Gastrocnemius medialis (tissue), 4 donors: Measurements from ENCODE around the gene GRIN2A. TPM values are rescaled to one million over a fixed set of nuclear protein-coding genes. Genes with fewer than 3 reads are reported as not detected.

Source experiments
- ATAC-seq, 2 donors: fragments of 150-250 bp; one replicate each; pipeline ENCODE4 v1.9.1; 2016
- DNase-seq, 2 donors: peaks; one replicate each; pipeline ENCODE4 v3.0.0-alpha.2; 2019
- H3K27ac ChIP-seq, 4 donors: fragments of 200-600 bp; sonication (generic); 1 replicate in 1 of 4; 2 replicates in 3 of 4; pipeline ENCODE4 v1.5.1; 2016 to 2018; ENCODE audit warnings: mild to moderate bottlenecking in 2 of 4, moderate library complexity in 1 of 4
- H3K27me3 ChIP-seq, 3 donors: fragments of 200-600 bp; sonication (generic) in 2 of 3; 1 replicate in 1 of 3; 2 replicates in 2 of 3; pipeline versions ENCODE4 v1.5.1 to v1.6.0; 2016 to 2019; ENCODE audit warnings: mild to moderate bottlenecking in 1 of 3, moderate library complexity in 1 of 3
- H3K36me3 ChIP-seq, 2 donors: fragments of 200-600 bp; sonication (generic) in 1 of 2; one replicate each; pipeline ENCODE4 v1.5.1; 2017 to 2018
- H3K4me1 ChIP-seq, 2 donors: fragments of 200-600 bp; sonication (generic) in 1 of 2; one replicate each; pipeline ENCODE4 v1.5.1; 2016 to 2017; ENCODE audit warnings: mild to moderate bottlenecking in 2 of 2
- H3K4me3 ChIP-seq, 4 donors: fragments of 200-600 bp; sonication (generic) in 3 of 4; 1 replicate in 1 of 4; 2 replicates in 3 of 4; pipeline ENCODE4 v1.5.1; 2016 to 2019; ENCODE audit warnings: mild to moderate bottlenecking in 2 of 4
- H3K9me3 ChIP-seq, 3 donors: fragments of 200-600 bp; sonication (generic) in 2 of 3; 1 replicate in 1 of 3; 2 replicates in 2 of 3; pipeline ENCODE4 v1.5.1; 2016 to 2019
- CTCF ChIP-seq, 5 experiments: fragments of 450-650 bp in 3 of 5; fragments of 200-600 bp in 2 of 5; sonication (generic) in 2 of 5; IDR thresholded peaks in 4 of 5; conservative IDR thresholded peaks in 1 of 5; 1 replicate in 4 of 5; 2 replicates in 1 of 5; pipeline ENCODE4 v1.5.1; 2016 to 2019; ENCODE audit warnings: antibody characterized with exemption in 5 of 5, mild to moderate bottlenecking in 3 of 5, moderate library complexity in 3 of 5
- POLR2A ChIP-seq, 2 donors: fragments of 450-650 bp; IDR thresholded peaks; one replicate each; pipeline ENCODE4 v1.6.1; 2017; ENCODE audit warnings: antibody characterized with exemption in 2 of 2, mild to moderate bottlenecking in 2 of 2, moderate library complexity in 2 of 2
- in situ Hi-C, 4 donors: fragments of 200-750 bp; cut with MboI; loops; one replicate each; pipeline versions ENCODE4 v1.15.0 to v1.8.0; 2017; ENCODE audit warnings: low sequenced_read_pairs in 4 of 4
- intact Hi-C: fragments of 100-400 bp; cut with DNase I; formaldehyde crosslinking; loops from one replicate; pipeline ENCODE4 v1.15.1; 2023; ENCODE audit warnings: low total_unique reads
- total RNA-seq, 4 donors: library from RNA; depleted of rRNA; stranded (reverse); fragments of >200 nt; gene quantifications; one replicate each; pipeline versions ENCODE4 v1.1.0 to v1.2.3, GENCODE V29; 2016

GRIN2A gene
- total RNA-seq, 4 donors from 2014 or later = 0.13 to 0.87 TPM; not detected in 2

GRCh38 chr16:10138881-10139280, 43.3 kb downstream of the GRIN2A start:
- no peak for ATAC-seq
- Histone ChIP-seq H3K27ac (no peak overlapping the region), H3K9me3 (no peaks in the 10 kb centered on the region), H3K36me3 (no peaks in the 10 kb centered on the region), H3K27me3 (no peaks in the 10 kb centered on the region), H3K4me3 (no peak overlapping the region), H3K4me1 (no peaks in the 10 kb centered on the region)
- TF ChIP-seq POLR2A (IDR thresholded peaks at IDR 0.05) = no peak
- no peak for TF ChIP-seq CTCF (IDR thresholded peaks at IDR 0.05 in 4 of 5, conservative IDR thresholded peaks at IDR 0.05 in 1 of 5)
- in situ Hi-C loops (loop anchor here in 1 of 4 donors (25.0 kb wide), 1 partner anchor 98 kb away; no protein-coding TSS in a partner anchor), intact Hi-C loops (no loop called here)
- no peak for DNase-seq

- no peaks in the 10 kb centered on the region for H3K27me3 ChIP-seq
- H3K4me3 ChIP-seq = no peak overlapping the region
- TF ChIP-seq POLR2A (IDR thresholded peaks at IDR 0.05) = no peak
- in situ Hi-C loops (loop anchor here in 1 of 4 donors (25.0 kb wide), 1 partner anchor 100 kb away; no protein-coding TSS in a partner anchor), intact Hi-C loops (no loop called here)
- H3K4me1 ChIP-seq = no peaks in the 10 kb centered on the region
- no peak overlapping the region for H3K27ac ChIP-seq
- ATAC-seq = no peak
- no peaks in the 10 kb centered on the region for H3K9me3 ChIP-seq
- DNase-seq = no peak
- no peaks in the 10 kb centered on the region for H3K36me3 ChIP-seq
Measured at GRCh38 chr16:10137341-10137740, 44.9 kb downstream of the GRIN2A start.

GRCh38 chr16:10136916-10137315, 45.3 kb downstream of the GRIN2A start:
- H3K4me3 ChIP-seq = no peak overlapping the region
- intact Hi-C loops (no loop called here), in situ Hi-C loops (loop anchor here in 1 of 4 donors (25.0 kb wide), 1 partner anchor 100 kb away; no protein-coding TSS in a partner anchor)
- no peaks in the 10 kb centered on the region for H3K4me1 ChIP-seq
- no peak for ATAC-seq
- no peak for DNase-seq
- H3K27ac ChIP-seq = no peak overlapping the region
- H3K36me3 ChIP-seq = no peaks in the 10 kb centered on the region
- H3K9me3 ChIP-seq = no peaks in the 10 kb centered on the region
- H3K27me3 ChIP-seq = no peaks in the 10 kb centered on the region
- TF ChIP-seq POLR2A (IDR thresholded peaks at IDR 0.05) = no peak
- TF ChIP-seq CTCF (IDR thresholded peaks at IDR 0.05 in 4 of 5, conservative IDR thresholded peaks at IDR 0.05 in 1 of 5) = no peak

- intact Hi-C loops (no loop called here), in situ Hi-C loops (loop anchor here in 1 of 4 donors (25.0 kb wide), 1 partner anchor 107 kb away; no protein-coding TSS in a partner anchor)
- H3K36me3 ChIP-seq = no peaks in the 10 kb centered on the region
- no peaks in the 10 kb centered on the region for H3K9me3 ChIP-seq
- no peaks in the 10 kb centered on the region for H3K4me1 ChIP-seq
- H3K27me3 ChIP-seq = no peaks in the 10 kb centered on the region
- ATAC-seq (no peak), DNase-seq (no peak)
- TF ChIP-seq POLR2A (IDR thresholded peaks at IDR 0.05) (no peak), CTCF (IDR thresholded peaks at IDR 0.05 in 4 of 5, conservative IDR thresholded peaks at IDR 0.05 in 1 of 5) (no peak)
- no peak overlapping the region for H3K27ac ChIP-seq
- no peak overlapping the region for H3K4me3 ChIP-seq
Measured at GRCh38 chr16:10130538-10130937, 51.7 kb downstream of the GRIN2A start.

GRCh38 chr16:10128397-10129258, 53.6 kb downstream of the GRIN2A start:
- no peaks in the 10 kb centered on the region for H3K4me1 ChIP-seq
- no peaks in the 10 kb centered on the region for H3K9me3 ChIP-seq
- in situ Hi-C loops = loop anchor here in 1 of 4 donors (25.0 kb wide), 1 partner anchor 109 kb away; no protein-coding TSS in a partner anchor
- DNase-seq (no peak), ATAC-seq (no peak)
- no peaks in the 10 kb centered on the region for H3K27me3 ChIP-seq
- no peaks in the 10 kb centered on the region for H3K36me3 ChIP-seq
- TF ChIP-seq CTCF (IDR thresholded peaks at IDR 0.05 in 4 of 5, conservative IDR thresholded peaks at IDR 0.05 in 1 of 5) (no peak), POLR2A (IDR thresholded peaks at IDR 0.05) (no peak)
- no peak overlapping the region for H3K27ac ChIP-seq
- intact Hi-C loops = no loop called here
- no peak overlapping the region for H3K4me3 ChIP-seq
